GM18517 (cell line): ENCODE results near the gene PRLR.
A peak's percentile ranks its signal among the peaks of the same experiment; 100 is the strongest.

Source experiments
- ATAC-seq: cut with Tn5 transposase; IDR thresholded peaks from one replicate; pipeline ENCODE4 v1.9.1; 2021; ENCODE audit warnings: mild to moderate bottlenecking, moderate library complexity; ENCODE audit not compliant: unreplicated experiment

PRLR gene

GRCh38 chr5:35236770-35237169 is 6.5 kb upstream of the PRLR start:
- no peak for ATAC-seq

GRCh38 chr5:35233601-35234000 is 3.3 kb upstream of the PRLR start:
- ATAC-seq: no peak

- ATAC-seq: no peak
Measured at GRCh38 chr5:35233121-35233520, 2.8 kb upstream of the PRLR start.

- ATAC-seq: no peak
Measured at GRCh38 chr5:35232124-35232523, 1.8 kb upstream of the PRLR start.

GRCh38 chr5:35229076-35230037 is 930 bp downstream of the PRLR start:
- ATAC-seq: peak; percentile 79

GRCh38 chr5:35228310-35228709 is 2.0 kb downstream of the PRLR start:
- ATAC-seq: no peak

- ATAC-seq: no peak
Measured at GRCh38 chr5:35227720-35228119, 2.6 kb downstream of the PRLR start.

GRCh38 chr5:35223787-35224395 is 6.4 kb downstream of the PRLR start:
- no peak for ATAC-seq

- ATAC-seq: no peak
Measured at GRCh38 chr5:35220967-35221366, 9.3 kb downstream of the PRLR start.

GRCh38 chr5:35218981-35219380 is 11.3 kb downstream of the PRLR start:
- ATAC-seq: no peak

GRCh38 chr5:35214051-35214450 is 16.2 kb downstream of the PRLR start:
- ATAC-seq: no peak

GRCh38 chr5:35213608-35214007 is 16.7 kb downstream of the PRLR start:
- no peak for ATAC-seq

GRCh38 chr5:35212122-35212982 is 17.9 kb downstream of the PRLR start:
- ATAC-seq: peak; percentile 83

- ATAC-seq: no peak
Measured at GRCh38 chr5:35209862-35210261, 20.4 kb downstream of the PRLR start.

- no peak for ATAC-seq
Measured at GRCh38 chr5:35205606-35206005, 24.7 kb downstream of the PRLR start.

GRCh38 chr5:35205186-35205585 is 25.1 kb downstream of the PRLR start:
- ATAC-seq: no peak

- no peak for ATAC-seq
Measured at GRCh38 chr5:35203403-35203802, 26.9 kb downstream of the PRLR start.

- peak; percentile 80 for ATAC-seq
Measured at GRCh38 chr5:35202319-35203111, 27.8 kb downstream of the PRLR start.

GRCh38 chr5:35201291-35201690 is 29.0 kb downstream of the PRLR start:
- ATAC-seq: no peak

- no peak for ATAC-seq
Measured at GRCh38 chr5:35199886-35200285, 30.4 kb downstream of the PRLR start.
